ENCODE results near the gene PPWD1.
A peak's percentile ranks its signal among the peaks of the same experiment; 100 is the strongest.
"Not testable (repeated sequence)": the region's sequence is repeated elsewhere in the genome, so short reads cannot be mapped to it uniquely, and the experiment has no call there.

Gene PPWD1

DNA sequence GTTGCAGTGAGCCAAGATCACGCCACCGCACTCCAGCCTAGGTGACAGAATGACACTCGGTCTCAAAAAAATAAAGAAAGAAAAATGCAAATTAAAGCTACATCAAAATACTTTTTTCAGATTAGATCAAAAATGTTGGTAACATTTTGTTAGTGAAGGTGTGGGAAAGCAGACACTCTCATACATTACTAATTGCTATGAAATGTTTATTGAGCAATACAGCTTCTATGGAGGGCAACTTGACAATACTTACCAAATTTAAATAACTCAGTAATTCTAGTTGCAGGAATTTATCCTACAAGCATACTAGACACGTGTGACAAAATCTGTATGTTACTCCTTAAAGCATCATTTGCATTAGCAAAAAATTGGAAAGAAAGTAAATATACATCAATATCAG, 56.9 kb downstream of the PPWD1 start:
- DNase-seq (ENCODE audit: low read depth), result no peak
- TF ChIP-seq, protein P1, sequence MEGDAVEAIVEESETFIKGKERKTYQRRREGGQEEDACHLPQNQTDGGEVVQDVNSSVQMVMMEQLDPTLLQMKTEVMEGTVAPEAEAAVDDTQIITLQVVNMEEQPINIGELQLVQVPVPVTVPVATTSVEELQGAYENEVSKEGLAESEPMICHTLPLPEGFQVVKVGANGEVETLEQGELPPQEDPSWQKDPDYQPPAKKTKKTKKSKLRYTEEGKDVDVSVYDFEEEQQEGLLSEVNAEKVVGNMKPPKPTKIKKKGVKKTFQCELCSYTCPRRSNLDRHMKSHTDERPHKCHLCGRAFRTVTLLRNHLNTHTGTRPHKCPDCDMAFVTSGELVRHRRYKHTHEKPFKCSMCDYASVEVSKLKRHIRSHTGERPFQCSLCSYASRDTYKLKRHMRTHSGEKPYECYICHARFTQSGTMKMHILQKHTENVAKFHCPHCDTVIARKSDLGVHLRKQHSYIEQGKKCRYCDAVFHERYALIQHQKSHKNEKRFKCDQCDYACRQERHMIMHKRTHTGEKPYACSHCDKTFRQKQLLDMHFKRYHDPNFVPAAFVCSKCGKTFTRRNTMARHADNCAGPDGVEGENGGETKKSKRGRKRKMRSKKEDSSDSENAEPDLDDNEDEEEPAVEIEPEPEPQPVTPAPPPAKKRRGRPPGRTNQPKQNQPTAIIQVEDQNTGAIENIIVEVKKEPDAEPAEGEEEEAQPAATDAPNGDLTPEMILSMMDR (IDR thresholded peaks at IDR 0.05; ENCODE audit: control insufficient read depth, insufficient read depth, low read depth, low read length, missing control alignments), result no peak
- H3K4me3 ChIP-seq (ENCODE audit: control insufficient read depth, low read depth, low read length), result no peak overlapping the region

DNA sequence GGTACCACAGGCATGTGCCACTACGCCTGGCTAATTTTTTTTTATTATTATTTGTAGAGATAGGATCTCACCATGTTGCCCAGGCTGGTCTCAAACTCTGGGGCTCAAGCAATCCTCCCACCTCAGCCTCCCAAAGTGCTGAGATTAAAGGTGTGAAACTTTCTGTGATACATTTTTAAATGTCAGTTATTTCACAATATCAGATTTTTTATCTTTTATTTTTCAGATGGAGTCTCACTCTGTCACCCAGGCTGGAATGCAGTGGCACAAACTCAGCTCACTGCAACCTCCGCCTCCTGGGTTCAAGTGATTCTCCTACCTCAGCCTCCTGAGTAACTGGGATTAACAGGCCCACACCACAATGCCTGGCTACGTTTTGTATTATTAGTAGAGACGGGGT, 58.9 kb downstream of the PPWD1 start:
- H3K4me3 ChIP-seq (ENCODE audit: control insufficient read depth, low read depth, low read length), result not testable (repeated sequence)

DNA sequence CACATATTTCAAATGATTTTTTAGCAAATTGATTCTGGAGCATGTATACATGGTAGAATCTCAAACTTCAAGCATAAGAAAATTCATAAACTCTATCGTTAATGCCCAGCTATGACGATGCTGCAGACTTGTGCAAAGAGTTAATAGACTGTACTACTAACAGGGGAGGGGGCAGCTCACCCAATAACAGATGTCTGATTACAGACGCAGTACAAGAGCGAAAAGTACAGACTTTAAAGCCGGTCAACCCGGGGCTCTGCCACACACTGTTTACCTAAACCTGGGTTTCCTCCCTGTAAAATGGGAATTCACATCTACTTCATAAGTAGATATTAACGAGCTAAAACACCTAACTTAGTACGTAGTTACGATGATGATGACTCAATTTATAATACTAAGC, 60.4 kb downstream of the PPWD1 start:
- H3K4me3 ChIP-seq (ENCODE audit: control insufficient read depth, low read depth, low read length), result peak overlapping the region; percentile 89
- no peak for DNase-seq (ENCODE audit: low read depth)
- TF ChIP-seq, protein P1 (IDR thresholded peaks at IDR 0.05; ENCODE audit: control insufficient read depth, insufficient read depth, low read depth, low read length, missing control alignments), result no peak

More for the DNA sequence above, 58.9 kb downstream of the PPWD1 start:
- not testable (repeated sequence) for DNase-seq (ENCODE audit: low read depth)

DNA sequence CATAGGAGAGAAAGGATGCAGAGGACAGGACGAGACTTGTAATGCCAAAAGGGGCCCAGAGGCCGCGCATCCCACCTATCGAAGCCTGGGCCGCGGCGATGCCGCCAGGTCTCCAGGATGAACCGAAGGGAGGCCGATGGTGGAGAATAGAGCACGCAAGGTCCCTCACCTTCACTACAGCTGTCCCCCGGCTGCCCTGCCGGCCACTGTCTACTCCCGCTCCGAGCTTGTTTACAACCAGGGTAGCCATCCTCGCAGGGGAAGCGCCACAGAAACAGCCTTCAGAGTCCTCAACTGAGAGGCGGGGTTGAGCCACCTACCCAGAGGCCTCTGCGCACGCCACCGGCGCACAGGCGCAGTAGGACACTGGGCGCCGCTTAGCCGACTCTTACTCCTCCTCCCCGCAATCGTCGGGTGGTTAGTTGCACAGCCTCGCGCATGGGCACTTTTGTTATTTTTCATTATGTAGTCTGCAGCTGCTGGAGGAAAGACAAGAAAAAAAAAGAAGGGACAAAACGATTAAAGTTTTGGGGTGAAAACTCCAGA, 61.0 kb downstream of the PPWD1 start, which contains the start of gene TRIM23:
Gene TRIM23, minus strand, starts transcription at position 309 of the 546 bp plus-strand sequence. Its CDS starts 59 bp downstream, at position 250.
- H3K4me3 ChIP-seq (ENCODE audit: control insufficient read depth, low read depth, low read length), result peak within 1 kb of the TSS; percentile 89
- TF ChIP-seq, protein P1 (IDR thresholded peaks at IDR 0.05; ENCODE audit: control insufficient read depth, insufficient read depth, low read depth, low read length, missing control alignments), result no peak
- peak; percentile 76 for DNase-seq (ENCODE audit: low read depth)

DNA sequence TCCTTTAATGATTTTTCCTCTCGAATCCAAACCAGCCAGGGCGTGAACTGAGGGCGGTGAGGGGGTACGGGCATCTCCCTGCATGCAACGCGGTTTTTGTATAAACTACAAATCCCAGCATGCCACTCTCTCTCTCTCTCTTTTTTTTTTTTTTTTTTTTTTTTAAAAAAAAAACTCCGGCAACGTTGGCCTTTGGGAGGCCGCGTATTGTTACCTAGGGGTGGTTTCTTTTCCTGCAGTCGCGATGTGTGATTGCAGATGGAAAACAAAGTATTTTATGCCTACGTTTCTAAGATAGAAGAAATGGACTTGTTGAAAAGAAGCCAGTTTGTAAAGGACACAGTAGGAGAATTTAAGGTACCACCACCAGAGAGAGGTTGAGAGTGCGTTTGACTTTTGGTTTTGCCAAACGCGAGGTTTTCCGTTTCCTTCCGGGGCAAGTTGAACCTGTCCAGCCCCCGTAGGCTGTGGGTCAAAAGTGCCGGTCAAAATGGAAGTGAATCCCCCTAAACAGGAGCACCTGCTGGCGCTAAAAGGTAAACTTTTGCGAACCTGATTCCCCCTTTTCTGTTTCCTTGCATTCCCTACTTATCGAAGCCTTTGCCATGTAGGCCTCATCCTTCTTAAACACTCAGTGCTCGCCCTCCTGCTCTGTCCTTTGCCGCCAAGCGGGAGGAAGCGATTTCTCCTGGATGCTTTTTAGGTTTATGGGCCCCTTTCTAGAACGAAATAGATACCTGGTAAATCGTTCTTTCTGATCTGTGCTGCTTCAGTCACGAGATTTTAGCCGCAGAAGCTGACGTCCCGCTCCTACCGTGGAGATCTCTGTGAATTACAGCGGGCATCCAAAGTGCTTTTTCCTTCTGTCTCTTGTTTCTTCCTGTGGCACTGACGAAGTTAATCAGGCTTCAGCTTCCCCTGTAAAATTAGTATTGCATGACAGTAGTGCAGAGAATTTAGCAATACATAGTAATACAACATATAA, 61.8 kb downstream of the PPWD1 start, which contains the start of the genes SHLD3 and TRAPPC13:
Gene SHLD3, plus strand, starts transcription at position 457 of the 985 bp plus-strand sequence. CDS start 4,561 bp downstream, outside the sequence.
Gene TRAPPC13, plus strand, starts transcription at position 457 of the 985 bp plus-strand sequence. Its CDS starts 34 bp downstream, at position 491.
- TF ChIP-seq, protein P1 (IDR thresholded peaks at IDR 0.05; ENCODE audit: control insufficient read depth, insufficient read depth, low read depth, low read length, missing control alignments), result no peak

DNA sequence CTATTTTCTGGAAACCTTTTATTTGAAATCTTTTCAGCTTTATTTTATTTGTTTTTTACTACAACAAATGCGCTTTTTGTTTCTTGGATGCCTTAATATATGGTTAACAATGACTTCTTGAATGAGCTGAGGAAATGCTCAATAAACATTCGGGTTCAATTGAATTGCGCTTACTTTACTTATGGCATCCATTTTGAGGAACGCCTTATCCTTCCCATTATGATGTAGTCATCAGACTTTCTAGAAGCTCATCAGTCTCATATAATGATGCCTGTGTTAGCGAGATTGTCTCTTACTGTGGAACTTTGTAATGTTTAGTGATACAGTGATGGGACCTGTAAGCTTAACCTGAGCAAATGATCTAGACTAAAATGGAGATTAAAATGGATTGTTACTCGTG, 62.6 kb downstream of the PPWD1 start:
- H3K4me3 ChIP-seq (ENCODE audit: control insufficient read depth, low read depth, low read length), result peak overlapping the region; percentile 89
- TF ChIP-seq, protein P1 (IDR thresholded peaks at IDR 0.05; ENCODE audit: control insufficient read depth, insufficient read depth, low read depth, low read length, missing control alignments), result no peak
- DNase-seq (ENCODE audit: low read depth), result no peak

More for the DNA sequence above, 61.8 kb downstream of the PPWD1 start, which contains the start of the genes SHLD3 and TRAPPC13:
- peak within 1 kb of the TSS; percentile 89 for H3K4me3 ChIP-seq (ENCODE audit: control insufficient read depth, low read depth, low read length)
- DNase-seq (ENCODE audit: low read depth), result peak; percentile 46
